ENCODE data around the gene SMARCAL1. TPM values are rescaled to one million over a fixed set of nuclear protein-coding genes. Genes with fewer than 3 reads are reported as not detected.

Gene SMARCAL1
- polyA plus RNA-seq, 2 donors: 5.4 to 6.7 TPM

- peaks cover 0 to 6% of the 10 kb centered on the region in 2 donors for H3K36me3 ChIP-seq (ENCODE audit: control insufficient read depth in 2 of 2, insufficient read depth in 2 of 2, low read length in 1 of 2)
- H3K4me3 ChIP-seq (ENCODE audit: low read depth in 1 of 2, low read length in 2 of 2): no peak overlapping the region
- H3K9me3 ChIP-seq (ENCODE audit: control insufficient read depth in 2 of 2, insufficient read depth in 1 of 2, low read depth in 1 of 2, low read length in 1 of 2): no peaks in the 10 kb centered on the region
- no peaks in the 10 kb centered on the region for H3K27me3 ChIP-seq (ENCODE audit: control insufficient read depth in 1 of 2, insufficient read depth in 2 of 2, low read length in 2 of 2)
- no peaks in the 10 kb centered on the region for H3K4me1 ChIP-seq (ENCODE audit: control insufficient read depth in 2 of 2, insufficient read depth in 2 of 2, low read length in 1 of 2)
- H3K27ac ChIP-seq (ENCODE audit: low read depth in 2 of 2, low read length in 1 of 2): no peak overlapping the region
- 85 to 89% methylated on average over 7 of the region's 7 CpGs for WGBS, 2 donors
These were observed 1.7 kb upstream of the SMARCAL1 start for GRCh38 chr2:216410550-216410949.

GRCh38 chr2:216413882-216414281 is 1.6 kb downstream of the SMARCAL1 start:
- no peak overlapping the region for H3K4me3 ChIP-seq (ENCODE audit: low read depth in 1 of 2, low read length in 2 of 2)
- peaks cover 6 to 10% of the 10 kb centered on the region in 2 donors for H3K36me3 ChIP-seq (ENCODE audit: control insufficient read depth in 2 of 2, insufficient read depth in 2 of 2, low read length in 1 of 2)
- WGBS, 2 donors: 95 to 98% methylated on average over 5 of the region's 5 CpGs
- H3K27ac ChIP-seq (ENCODE audit: low read depth in 2 of 2, low read length in 1 of 2): no peak overlapping the region
- no peaks in the 10 kb centered on the region for H3K4me1 ChIP-seq (ENCODE audit: control insufficient read depth in 2 of 2, insufficient read depth in 2 of 2, low read length in 1 of 2)
- no peaks in the 10 kb centered on the region for H3K27me3 ChIP-seq (ENCODE audit: control insufficient read depth in 1 of 2, insufficient read depth in 2 of 2, low read length in 2 of 2)
- no peaks in the 10 kb centered on the region for H3K9me3 ChIP-seq (ENCODE audit: control insufficient read depth in 2 of 2, insufficient read depth in 1 of 2, low read depth in 1 of 2, low read length in 1 of 2)

DNA sequence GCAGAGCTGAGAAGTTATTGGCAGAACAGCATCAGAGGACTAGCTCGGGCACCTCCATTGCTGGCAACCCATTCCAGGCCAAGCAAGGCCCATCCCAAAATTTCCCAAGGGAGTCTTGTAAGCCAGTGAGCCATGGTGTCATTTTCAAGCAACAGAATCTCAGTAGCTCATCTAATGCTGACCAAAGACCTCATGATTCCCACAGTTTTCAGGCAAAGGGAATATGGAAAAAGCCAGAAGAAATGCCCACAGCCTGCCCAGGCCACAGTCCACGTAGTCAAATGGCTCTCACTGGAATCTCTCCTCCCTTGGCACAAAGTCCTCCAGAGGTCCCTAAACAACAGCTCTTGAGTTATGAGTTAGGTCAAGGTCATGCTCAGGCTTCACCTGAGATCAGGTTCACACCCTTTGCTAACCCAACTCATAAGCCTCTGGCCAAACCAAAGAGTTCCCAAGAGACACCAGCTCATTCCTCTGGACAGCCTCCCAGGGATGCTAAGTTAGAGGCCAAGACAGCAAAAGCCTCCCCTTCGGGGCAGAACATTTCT is 2.6 kb downstream of the SMARCAL1 start:
- peaks cover 8 to 12% of the 10 kb centered on the region in 2 donors for H3K36me3 ChIP-seq (ENCODE audit: control insufficient read depth in 2 of 2, insufficient read depth in 2 of 2, low read length in 1 of 2)
- H3K27ac ChIP-seq (ENCODE audit: low read depth in 2 of 2, low read length in 1 of 2): no peak overlapping the region
- no peaks in the 10 kb centered on the region for H3K4me1 ChIP-seq (ENCODE audit: control insufficient read depth in 2 of 2, insufficient read depth in 2 of 2, low read length in 1 of 2)
- no peaks in the 10 kb centered on the region for H3K27me3 ChIP-seq (ENCODE audit: control insufficient read depth in 1 of 2, insufficient read depth in 2 of 2, low read length in 2 of 2)
- no peak overlapping the region for H3K4me3 ChIP-seq (ENCODE audit: low read depth in 1 of 2, low read length in 2 of 2)
- H3K9me3 ChIP-seq (ENCODE audit: control insufficient read depth in 2 of 2, insufficient read depth in 1 of 2, low read depth in 1 of 2, low read length in 1 of 2): no peaks in the 10 kb centered on the region
- WGBS, 2 donors: 94 to 97% methylated on average over 3 of the region's 3 CpGs

DNA sequence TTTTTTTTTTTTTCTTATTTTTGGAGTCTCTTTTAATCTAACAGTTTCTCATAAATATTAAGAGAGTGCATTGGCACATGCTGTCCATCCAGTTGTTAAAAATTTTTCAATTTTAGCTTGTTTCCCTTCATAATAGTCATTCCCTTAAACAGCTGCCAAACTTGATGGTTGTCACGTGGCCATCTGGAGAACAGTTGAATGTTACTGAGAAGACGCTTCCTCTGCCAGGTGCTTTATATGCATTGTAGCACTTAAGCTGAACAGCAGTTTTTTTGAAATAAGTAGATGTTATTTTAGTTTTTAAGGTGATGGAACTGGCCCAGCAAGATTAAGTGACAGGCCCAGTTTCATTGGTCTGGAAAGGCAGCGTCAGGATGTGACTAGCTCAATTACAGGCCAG is 3.3 kb downstream of the SMARCAL1 start:
- no peaks in the 10 kb centered on the region for H3K9me3 ChIP-seq (ENCODE audit: control insufficient read depth in 2 of 2, insufficient read depth in 1 of 2, low read depth in 1 of 2, low read length in 1 of 2)
- no peaks in the 10 kb centered on the region for H3K4me1 ChIP-seq (ENCODE audit: control insufficient read depth in 2 of 2, insufficient read depth in 2 of 2, low read length in 1 of 2)
- WGBS, 2 donors: 87% methylated on average over 3 of the region's 3 CpGs
- H3K4me3 ChIP-seq (ENCODE audit: low read depth in 1 of 2, low read length in 2 of 2): no peak overlapping the region
- peaks cover 11 to 15% of the 10 kb centered on the region in 2 donors for H3K36me3 ChIP-seq (ENCODE audit: control insufficient read depth in 2 of 2, insufficient read depth in 2 of 2, low read length in 1 of 2)
- H3K27me3 ChIP-seq (ENCODE audit: control insufficient read depth in 1 of 2, insufficient read depth in 2 of 2, low read length in 2 of 2): no peaks in the 10 kb centered on the region
- no peak overlapping the region for H3K27ac ChIP-seq (ENCODE audit: low read depth in 2 of 2, low read length in 1 of 2)

- H3K9me3 ChIP-seq (ENCODE audit: control insufficient read depth in 2 of 2, insufficient read depth in 1 of 2, low read depth in 1 of 2, low read length in 1 of 2): no peaks in the 10 kb centered on the region
- H3K27me3 ChIP-seq (ENCODE audit: control insufficient read depth in 1 of 2, insufficient read depth in 2 of 2, low read length in 2 of 2): no peaks in the 10 kb centered on the region
- H3K27ac ChIP-seq (ENCODE audit: low read depth in 2 of 2, low read length in 1 of 2): no peak overlapping the region
- no peaks in the 10 kb centered on the region for H3K4me1 ChIP-seq (ENCODE audit: control insufficient read depth in 2 of 2, insufficient read depth in 2 of 2, low read length in 1 of 2)
- H3K36me3 ChIP-seq (ENCODE audit: control insufficient read depth in 2 of 2, insufficient read depth in 2 of 2, low read length in 1 of 2): peaks cover 11 to 16% of the 10 kb centered on the region in 2 donors
- no peak overlapping the region for H3K4me3 ChIP-seq (ENCODE audit: low read depth in 1 of 2, low read length in 2 of 2)
- WGBS, 2 donors: 86 to 90% methylated on average over 6 of the region's 6 CpGs
These were observed 4.5 kb downstream of the SMARCAL1 start for GRCh38 chr2:216416571-216417307.

GRCh38 chr2:216418981-216419380 is 6.7 kb downstream of the SMARCAL1 start:
- Histone ChIP-seq H3K4me1 (ENCODE audit: control insufficient read depth in 2 of 2, insufficient read depth in 2 of 2, low read length in 1 of 2) (no peaks in the 10 kb centered on the region), H3K9me3 (ENCODE audit: control insufficient read depth in 2 of 2, insufficient read depth in 1 of 2, low read depth in 1 of 2, low read length in 1 of 2) (no peaks in the 10 kb centered on the region), H3K4me3 (ENCODE audit: low read depth in 1 of 2, low read length in 2 of 2) (no peak overlapping the region), H3K27ac (ENCODE audit: low read depth in 2 of 2, low read length in 1 of 2) (no peak overlapping the region), H3K27me3 (ENCODE audit: control insufficient read depth in 1 of 2, insufficient read depth in 2 of 2, low read length in 2 of 2) (no peaks in the 10 kb centered on the region), H3K36me3 (ENCODE audit: control insufficient read depth in 2 of 2, insufficient read depth in 2 of 2, low read length in 1 of 2) (peaks cover 16 to 25% of the 10 kb centered on the region in 2 donors)
- WGBS, 2 donors: 40 to 62% methylated on average over 1 of the region's 1 CpG

DNA sequence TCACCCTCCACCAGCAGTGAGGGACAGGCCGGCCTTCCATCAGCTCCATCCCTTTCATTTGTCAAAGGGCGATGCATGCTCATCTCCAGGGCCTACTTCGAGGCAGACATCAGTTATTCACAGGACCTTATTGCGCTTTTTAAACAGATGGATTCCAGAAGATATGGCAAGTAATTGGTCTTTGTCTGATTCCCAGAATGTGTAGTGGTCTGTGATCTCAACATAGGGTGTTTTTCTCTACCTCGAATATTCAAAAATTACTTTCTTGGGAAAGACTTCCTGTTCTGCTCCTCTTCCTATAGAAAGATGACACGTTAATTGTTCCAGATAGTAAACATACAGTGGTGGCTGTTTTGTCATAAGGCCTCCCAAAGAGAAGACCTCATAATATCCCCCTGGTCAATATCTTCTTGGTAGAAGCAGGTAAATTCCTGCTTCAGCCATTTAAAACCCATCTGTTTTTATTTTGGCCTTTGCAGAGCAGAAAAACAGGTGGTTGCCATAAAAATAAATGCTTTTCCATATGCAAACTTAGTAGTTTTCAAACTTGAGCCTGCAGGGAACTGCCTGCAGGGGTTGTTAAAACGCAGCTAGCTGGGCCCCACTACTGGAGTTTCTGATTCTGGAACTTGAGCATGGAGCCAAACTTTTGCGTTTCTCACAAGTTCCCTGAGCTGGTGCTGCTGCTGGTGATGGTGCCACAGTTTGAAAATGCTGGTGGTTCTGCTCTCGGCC is 8.2 kb downstream of the SMARCAL1 start:
- no peaks in the 10 kb centered on the region for H3K27me3 ChIP-seq (ENCODE audit: control insufficient read depth in 1 of 2, insufficient read depth in 2 of 2, low read length in 2 of 2)
- no peaks in the 10 kb centered on the region for H3K4me1 ChIP-seq (ENCODE audit: control insufficient read depth in 2 of 2, insufficient read depth in 2 of 2, low read length in 1 of 2)
- 89 to 93% methylated on average over 9 of the region's 9 CpGs for WGBS, 2 donors
- no peak overlapping the region for H3K4me3 ChIP-seq (ENCODE audit: low read depth in 1 of 2, low read length in 2 of 2)
- no peak overlapping the region for H3K27ac ChIP-seq (ENCODE audit: low read depth in 2 of 2, low read length in 1 of 2)
- H3K9me3 ChIP-seq (ENCODE audit: control insufficient read depth in 2 of 2, insufficient read depth in 1 of 2, low read depth in 1 of 2, low read length in 1 of 2): no peaks in the 10 kb centered on the region
- peaks cover 24 to 28% of the 10 kb centered on the region in 2 donors for H3K36me3 ChIP-seq (ENCODE audit: control insufficient read depth in 2 of 2, insufficient read depth in 2 of 2, low read length in 1 of 2)

DNA sequence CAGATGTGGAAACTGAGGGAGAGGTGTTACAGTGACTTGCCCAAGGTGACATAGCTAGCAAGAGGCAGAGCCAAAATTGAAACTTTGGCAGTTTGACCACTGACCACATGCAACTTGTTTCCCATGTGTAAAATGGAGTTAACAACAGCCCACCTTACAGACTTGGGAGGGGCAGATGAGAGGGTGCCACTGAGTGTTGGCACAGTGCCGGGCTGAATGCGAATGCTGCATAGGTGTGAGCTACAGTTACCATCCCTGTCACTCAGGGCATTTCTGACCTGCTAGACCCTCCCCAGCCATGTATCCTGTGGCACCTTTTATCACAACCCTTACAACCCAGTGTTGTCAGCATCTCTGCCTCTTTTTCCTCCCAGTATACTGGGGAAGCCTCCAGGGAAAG is 10.8 kb downstream of the SMARCAL1 start:
- Histone ChIP-seq H3K27ac (ENCODE audit: low read depth in 2 of 2, low read length in 1 of 2) (no peak overlapping the region), H3K4me1 (ENCODE audit: control insufficient read depth in 2 of 2, insufficient read depth in 2 of 2, low read length in 1 of 2) (no peaks in the 10 kb centered on the region), H3K36me3 (ENCODE audit: control insufficient read depth in 2 of 2, insufficient read depth in 2 of 2, low read length in 1 of 2) (peaks cover 18 to 27% of the 10 kb centered on the region in 2 donors), H3K4me3 (ENCODE audit: low read depth in 1 of 2, low read length in 2 of 2) (no peak overlapping the region), H3K9me3 (ENCODE audit: control insufficient read depth in 2 of 2, insufficient read depth in 1 of 2, low read depth in 1 of 2, low read length in 1 of 2) (no peaks in the 10 kb centered on the region), H3K27me3 (ENCODE audit: control insufficient read depth in 1 of 2, insufficient read depth in 2 of 2, low read length in 2 of 2) (no peaks in the 10 kb centered on the region)
- WGBS, 2 donors: 96 to 98% methylated on average over 2 of the region's 2 CpGs

DNA sequence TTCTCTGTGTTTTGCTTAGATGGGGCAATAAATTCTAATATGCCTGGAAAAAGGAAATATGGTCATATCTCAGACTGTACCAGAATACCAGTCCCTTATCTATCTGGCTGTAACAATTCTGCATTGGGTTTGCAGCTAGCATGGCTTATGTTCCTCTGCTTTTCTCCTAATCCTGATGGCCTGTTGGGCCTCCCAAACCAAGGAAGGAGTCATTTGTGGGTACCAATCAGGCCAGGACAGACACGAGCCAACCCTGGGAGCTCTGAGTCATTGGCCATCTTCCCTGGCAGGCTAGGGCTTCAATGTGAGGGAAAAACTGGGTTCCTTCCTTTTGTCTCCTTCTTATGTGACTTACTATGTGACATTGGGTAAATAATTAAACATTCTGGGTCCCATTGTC is 12.0 kb downstream of the SMARCAL1 start:
- no peak overlapping the region for H3K27ac ChIP-seq (ENCODE audit: low read depth in 2 of 2, low read length in 1 of 2)
- no peaks in the 10 kb centered on the region for H3K4me1 ChIP-seq (ENCODE audit: control insufficient read depth in 2 of 2, insufficient read depth in 2 of 2, low read length in 1 of 2)
- WGBS, 2 donors: 78 to 88% methylated on average over 1 of the region's 1 CpG
- H3K9me3 ChIP-seq (ENCODE audit: control insufficient read depth in 2 of 2, insufficient read depth in 1 of 2, low read depth in 1 of 2, low read length in 1 of 2): no peaks in the 10 kb centered on the region
- H3K27me3 ChIP-seq (ENCODE audit: control insufficient read depth in 1 of 2, insufficient read depth in 2 of 2, low read length in 2 of 2): no peaks in the 10 kb centered on the region
- H3K4me3 ChIP-seq (ENCODE audit: low read depth in 1 of 2, low read length in 2 of 2): no peak overlapping the region
- peaks cover 25 to 29% of the 10 kb centered on the region in 2 donors for H3K36me3 ChIP-seq (ENCODE audit: control insufficient read depth in 2 of 2, insufficient read depth in 2 of 2, low read length in 1 of 2)

Data from esophagus (tissue), 2 donors.